HepG2 (cell line): ENCODE data around the gene MS4A14. TPM values are rescaled to one million over a fixed set of nuclear protein-coding genes. Genes with fewer than 3 reads are reported as not detected.
A peak's percentile ranks its signal among the peaks of the same experiment; 100 is the strongest.

Experiments used
- ATAC-seq: fragments of 200-7000 bp; cut with Tn5 transposase; 3 replicates; pipeline ENCODE4 v1.9.1; 2020; ENCODE audit warnings: mild to moderate bottlenecking, moderate library complexity
- BruUV-seq: library from RNA; stranded (reverse); fragments of 400-500 nt; replicated peaks from 2 replicates; lab custom pipeline; 2021; lab: Mats Ljungman, UMichigan
- CTCF ChIA-PET: fragments of 300-600 bp; formaldehyde crosslinking; extraction: SDS; loops from one replicate; lab custom pipeline; 2021; ENCODE audit warnings: low total read pairs, inconsistent platforms, low intra/inter-chr PET ratio; lab: Yijun Ruan, JAX
- POLR2A ChIA-PET: fragments of 350-600 bp; sonication (Branson Sonifier 250); formaldehyde crosslinking; loops from one replicate; lab custom pipeline; 2020; ENCODE audit warnings: antibody characterized with exemption, inconsistent platforms; lab: Yijun Ruan, JAX
- DNase-seq: peaks from one replicate; pipeline ENCODE4 v3.0.0-alpha.2; 2015; ENCODE audit warnings: low spot score
- FAIRE-seq: peaks from 3 replicates; lab custom pipeline; 2011; peaks lifted over from hg19 to GRCh38; lab: Jason Lieb, UNC
- H2AFZ ChIP-seq: one replicate; pipeline ENCODE4 v1.6.1; 2011; ENCODE audit warnings: low read length, inconsistent platforms
- H3K27ac ChIP-seq: fragments of 300-600 bp; 3 replicates; pipeline ENCODE4 v1.8.0; 2011; ENCODE audit warnings: mixed run types, mild to moderate bottlenecking, mixed read lengths, low read length, inconsistent platforms; ENCODE audit not compliant: insufficient read depth; ENCODE audit errors: extremely low read length
- H3K27me3 ChIP-seq, 2 experiments: fragments of 200-600 bp in 1 of 2; 2 replicates in 1 of 2; 3 replicates in 1 of 2; pipeline versions ENCODE4 v1.6.0 to v1.8.0; 2011; ENCODE audit warnings: low read length in 2 of 2, mild to moderate bottlenecking in 2 of 2, moderate library complexity in 2 of 2, inconsistent platforms in 1 of 2; ENCODE audit not compliant: insufficient read depth in 2 of 2, control insufficient read depth in 1 of 2
- H3K36me3 ChIP-seq, 2 experiments: fragments of 200-600 bp in 1 of 2; replicated peaks in 1 of 2; 2 replicates in 1 of 2; 3 replicates in 1 of 2; pipeline versions ENCODE4 v1.5.1 to v1.8.0; 2011; ENCODE audit warnings: low read length in 2 of 2, inconsistent platforms in 1 of 2; ENCODE audit not compliant: insufficient read depth in 2 of 2, control insufficient read depth in 1 of 2
- H3K4me1 ChIP-seq: 2 replicates; pipeline ENCODE4 v1.5.1; 2012; ENCODE audit warnings: low read length, inconsistent platforms; ENCODE audit not compliant: insufficient read depth
- H3K4me2 ChIP-seq: 2 replicates; pipeline ENCODE4 v1.6.0; 2011; ENCODE audit warnings: low read depth, low read length, inconsistent platforms
- H3K4me3 ChIP-seq, 3 experiments: fragments of 200-600 bp in 1 of 3; sonication (generic), shearing (Covaris generic) in 1 of 3; replicated peaks in 1 of 3; 2 replicates each; pipeline ENCODE4 v1.5.1; 2011 to 2016; ENCODE audit warnings: low read length in 3 of 3, inconsistent platforms in 2 of 3, low read depth in 2 of 3, mild to moderate bottlenecking in 2 of 3, control low read depth in 1 of 3, mixed read lengths in 1 of 3; ENCODE audit not compliant: insufficient read depth in 1 of 3
- H3K79me2 ChIP-seq: one replicate; pipeline ENCODE4 v1.6.1; 2011; ENCODE audit warnings: low read length, inconsistent platforms; ENCODE audit not compliant: insufficient read depth
- H3K9ac ChIP-seq: 2 replicates; pipeline ENCODE4 v1.6.0; 2011; ENCODE audit warnings: mild to moderate bottlenecking, low read depth, low read length, inconsistent platforms; ENCODE audit not compliant: insufficient read depth
- H3K9me3 ChIP-seq: 2 replicates; pipeline ENCODE4 v1.5.1; 2012; ENCODE audit warnings: mild to moderate bottlenecking, low read length
- H4K20me1 ChIP-seq: 2 replicates; pipeline ENCODE4 v1.6.0; 2011; ENCODE audit warnings: inconsistent platforms, mild to moderate bottlenecking, low read length, moderate library complexity; ENCODE audit not compliant: insufficient read depth
- MAFF ChIP-seq: IDR thresholded peaks from 2 replicates; pipeline ENCODE4 v1.6.1; 2011; ENCODE audit warnings: low read depth, low read length, improper control_type of control experiment
- MAFK ChIP-seq, 2 experiments: IDR thresholded peaks in 1 of 2; conservative IDR thresholded peaks in 1 of 2; 2 replicates each; pipeline ENCODE4 v1.6.1; 2011; ENCODE audit warnings: improper control_type of control experiment in 2 of 2, low read length in 2 of 2
- RAD51 ChIP-seq: fragments of 450-650 bp; IDR thresholded peaks from 2 replicates; pipeline ENCODE4 v1.6.1; 2016; ENCODE audit warnings: borderline replicate concordance
- WGBS: methylation state at CpG from one replicate; pipeline ENCODE4 v1.1.6; 2017; ENCODE audit warnings: low lambda C conversion rate; 5-methylcytosine and 5-hydroxymethylcytosine counted together
- in situ Hi-C: cut with HindIII; loops from 2 replicates; pipeline ENCODE4 v1.10.0; 2017; ENCODE audit warnings: low pct_unique_long_range_greater_than_20kb; ENCODE audit not compliant: extremely low pct_ligation_motif_present
- intact Hi-C: fragments of 100-400 bp; cut with micrococcal nuclease; formaldehyde crosslinking; loops from one replicate; pipeline ENCODE4 v1.10.0; 2022; ENCODE audit not compliant: unreplicated experiment
- polyA plus RNA-seq, 8 experiments: library from polyadenylated mRNA; depleted of rRNA in 3 of 8; stranded (reverse) in 7 of 8; unstranded in 1 of 8; fragments of >200 nt; fragmentation: Illumina TruSeq in 4 of 8; extraction: Trizol in 4 of 8; gene quantifications; 2 replicates each; pipeline versions ENCODE4 v1.2.1 to v1.2.3, GENCODE V29; 2011 to 2016; ENCODE audit warnings: low read depth in 4 of 8, missing spikeins in 1 of 8, mixed read lengths in 1 of 8; ENCODE audit not compliant: insufficient read depth in 1 of 8
- total RNA-seq, 5 experiments: library from RNA; depleted of rRNA; stranded (reverse); fragments of >200 nt; fragmentation: Illumina TruSeq; extraction: Trizol; gene quantifications; 2 replicates each; pipeline ENCODE4 v1.2.3, GENCODE V29; 2016; ENCODE audit warnings: low read depth in 1 of 5
- TF ChIP-seq, protein P1 (sequence below): sonication (generic); formaldehyde crosslinking; IDR thresholded peaks from 2 replicates; pipeline ENCODE4 v1.5.1; 2020; ENCODE audit warnings: mild to moderate bottlenecking, missing genetic modification reagents, moderate library complexity
- TF ChIP-seq, protein P2 (sequence below): sonication (generic); formaldehyde crosslinking; IDR thresholded peaks from 2 replicates; pipeline ENCODE4 v1.8.0; 2022; ENCODE audit warnings: missing genetic modification reagents, mild to moderate bottlenecking, moderate library complexity, borderline replicate concordance

MS4A14 gene
- total and polyA plus RNA-seq, 2 of the 13 experiments (the other 11 are each of a cell fraction or from before 2014, with no cell fraction given), result not detected

DNA sequence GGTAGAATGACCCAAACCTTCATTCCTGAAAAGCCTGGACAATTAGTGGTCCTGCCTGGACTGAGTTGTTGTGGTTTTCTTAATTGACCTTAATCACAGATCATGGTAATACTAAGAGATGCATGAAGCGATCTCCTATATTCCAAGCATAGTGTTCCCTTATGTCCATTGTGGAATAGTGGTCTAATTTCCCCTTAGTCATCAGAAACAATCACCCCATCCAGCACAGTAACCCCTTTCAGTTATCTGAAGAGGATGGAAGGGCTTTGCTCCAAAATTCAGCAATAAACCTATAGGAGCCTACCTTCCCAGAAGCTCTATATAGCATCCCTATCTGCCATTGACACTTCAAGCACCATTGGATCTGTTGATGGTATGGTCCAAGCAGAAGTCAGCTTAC lies 26.4 kb downstream of the MS4A14 start:
- intact Hi-C loops, result no loop called here
- in situ Hi-C loops, result no loop called here
- FAIRE-seq (no peak), DNase-seq (no peak), ATAC-seq (no peak)
- TF ChIP-seq MAFF (peak; percentile 45; the same call in 1 of the 2 replicates), MAFK (conservative IDR thresholded peaks at IDR 0.05 in 1 of 2, IDR thresholded peaks at IDR 0.05 in 1 of 2; ENCODE audit: low read length in 2 of 2) (peak; percentile 45 to 72; a peak in 3 of 4 replicates), RAD51 (no peak)
- TF ChIP-seq, protein P1, sequence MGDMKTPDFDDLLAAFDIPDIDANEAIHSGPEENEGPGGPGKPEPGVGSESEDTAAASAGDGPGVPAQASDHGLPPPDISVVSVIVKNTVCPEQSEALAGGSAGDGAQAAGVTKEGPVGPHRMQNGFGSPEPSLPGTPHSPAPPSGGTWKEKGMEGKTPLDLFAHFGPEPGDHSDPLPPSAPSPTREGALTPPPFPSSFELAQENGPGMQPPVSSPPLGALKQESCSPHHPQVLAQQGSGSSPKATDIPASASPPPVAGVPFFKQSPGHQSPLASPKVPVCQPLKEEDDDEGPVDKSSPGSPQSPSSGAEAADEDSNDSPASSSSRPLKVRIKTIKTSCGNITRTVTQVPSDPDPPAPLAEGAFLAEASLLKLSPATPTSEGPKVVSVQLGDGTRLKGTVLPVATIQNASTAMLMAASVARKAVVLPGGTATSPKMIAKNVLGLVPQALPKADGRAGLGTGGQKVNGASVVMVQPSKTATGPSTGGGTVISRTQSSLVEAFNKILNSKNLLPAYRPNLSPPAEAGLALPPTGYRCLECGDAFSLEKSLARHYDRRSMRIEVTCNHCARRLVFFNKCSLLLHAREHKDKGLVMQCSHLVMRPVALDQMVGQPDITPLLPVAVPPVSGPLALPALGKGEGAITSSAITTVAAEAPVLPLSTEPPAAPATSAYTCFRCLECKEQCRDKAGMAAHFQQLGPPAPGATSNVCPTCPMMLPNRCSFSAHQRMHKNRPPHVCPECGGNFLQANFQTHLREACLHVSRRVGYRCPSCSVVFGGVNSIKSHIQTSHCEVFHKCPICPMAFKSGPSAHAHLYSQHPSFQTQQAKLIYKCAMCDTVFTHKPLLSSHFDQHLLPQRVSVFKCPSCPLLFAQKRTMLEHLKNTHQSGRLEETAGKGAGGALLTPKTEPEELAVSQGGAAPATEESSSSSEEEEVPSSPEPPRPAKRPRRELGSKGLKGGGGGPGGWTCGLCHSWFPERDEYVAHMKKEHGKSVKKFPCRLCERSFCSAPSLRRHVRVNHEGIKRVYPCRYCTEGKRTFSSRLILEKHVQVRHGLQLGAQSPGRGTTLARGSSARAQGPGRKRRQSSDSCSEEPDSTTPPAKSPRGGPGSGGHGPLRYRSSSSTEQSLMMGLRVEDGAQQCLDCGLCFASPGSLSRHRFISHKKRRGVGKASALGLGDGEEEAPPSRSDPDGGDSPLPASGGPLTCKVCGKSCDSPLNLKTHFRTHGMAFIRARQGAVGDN (CRISPR knock-in tag), result no peak
- TF ChIP-seq, protein P2, sequence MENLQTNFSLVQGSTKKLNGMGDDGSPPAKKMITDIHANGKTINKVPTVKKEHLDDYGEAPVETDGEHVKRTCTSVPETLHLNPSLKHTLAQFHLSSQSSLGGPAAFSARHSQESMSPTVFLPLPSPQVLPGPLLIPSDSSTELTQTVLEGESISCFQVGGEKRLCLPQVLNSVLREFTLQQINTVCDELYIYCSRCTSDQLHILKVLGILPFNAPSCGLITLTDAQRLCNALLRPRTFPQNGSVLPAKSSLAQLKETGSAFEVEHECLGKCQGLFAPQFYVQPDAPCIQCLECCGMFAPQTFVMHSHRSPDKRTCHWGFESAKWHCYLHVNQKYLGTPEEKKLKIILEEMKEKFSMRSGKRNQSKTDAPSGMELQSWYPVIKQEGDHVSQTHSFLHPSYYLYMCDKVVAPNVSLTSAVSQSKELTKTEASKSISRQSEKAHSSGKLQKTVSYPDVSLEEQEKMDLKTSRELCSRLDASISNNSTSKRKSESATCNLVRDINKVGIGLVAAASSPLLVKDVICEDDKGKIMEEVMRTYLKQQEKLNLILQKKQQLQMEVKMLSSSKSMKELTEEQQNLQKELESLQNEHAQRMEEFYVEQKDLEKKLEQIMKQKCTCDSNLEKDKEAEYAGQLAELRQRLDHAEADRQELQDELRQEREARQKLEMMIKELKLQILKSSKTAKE (CRISPR knock-in tag), result no peak
- Histone ChIP-seq H3K4me2 (no peak overlapping the region), H3K9ac (no peak overlapping the region), H3K79me2 (no peaks in the 10 kb centered on the region), H3K9me3 (no peaks in the 10 kb centered on the region), H3K27me3 (no peaks in the 10 kb centered on the region), H3K4me3 (no peak overlapping the region), H4K20me1 (no peaks in the 10 kb centered on the region), H2AFZ (no peak overlapping the region), H3K4me1 (no peaks in the 10 kb centered on the region), H3K27ac (no peak overlapping the region), H3K36me3 (no peaks in the 10 kb centered on the region)
- ChIA-PET CTCF (no interaction called here), POLR2A (no interaction called here)
- no TSS peak for BruUV-seq
- 10% methylated on average over 1 of the region's 1 CpG for WGBS
